Measurements from ENCODE around the gene FAM50A.

DNA sequence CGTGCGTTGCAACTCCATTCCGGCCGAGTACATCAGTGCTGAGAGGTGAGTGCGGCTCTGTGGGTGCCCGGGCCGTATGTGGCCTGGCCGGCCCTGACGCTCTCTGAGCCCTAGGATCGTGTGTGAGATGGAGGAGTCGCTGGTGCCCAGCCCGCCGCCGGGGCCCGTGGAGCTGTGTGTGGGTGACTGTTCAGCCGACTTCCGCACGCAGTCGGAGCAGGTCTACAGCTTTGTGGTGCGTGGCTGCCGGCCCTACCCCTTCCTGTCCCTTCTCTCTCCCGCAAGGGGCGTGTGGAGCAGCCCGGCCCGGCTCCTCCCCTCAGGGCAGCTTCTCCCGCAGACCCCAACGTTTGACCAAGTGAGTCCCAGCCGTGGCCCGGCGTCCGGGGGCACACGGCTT is 22.1 kb downstream of the FAM50A start:
- no peak for TF ChIP-seq POLR2A (IDR thresholded peaks at IDR 0.05)
- TF ChIP-seq CTCF (IDR thresholded peaks at IDR 0.05): no peak
- no peak for TF ChIP-seq POLR2AphosphoS5 (IDR thresholded peaks at IDR 0.05)
- no peak for TF ChIP-seq EP300 (IDR thresholded peaks at IDR 0.05; ENCODE audit: low read depth)
